WTC11 (cell line): Measurements from ENCODE around the gene ZKSCAN1.
"Not testable (repeated sequence)": the region's sequence is repeated elsewhere in the genome, so short reads cannot be mapped to it uniquely, and the experiment has no call there.

ENCODE experiments used
- CREB1 ChIP-seq: sonication (generic); formaldehyde crosslinking; IDR thresholded peaks from 2 replicates; pipeline ENCODE4 v1.8.0; 2023; ENCODE audit warnings: mild to moderate bottlenecking, missing genetic modification reagents
- GRHL2 ChIP-seq: fragments of 250-450 bp; sonication (Bioruptor Pico); IDR thresholded peaks from 2 replicates; pipeline ENCODE4 v1.8.0; 2022; ENCODE audit warnings: mild to moderate bottlenecking, moderate library complexity; ENCODE audit not compliant: insufficient replicate concordance, severe bottlenecking
- KAT7 ChIP-seq: sonication (generic); formaldehyde crosslinking; IDR thresholded peaks from 2 replicates; pipeline ENCODE4 v1.8.1; 2023; ENCODE audit warnings: missing genetic modification reagents, mild to moderate bottlenecking, borderline replicate concordance
- TF ChIP-seq, protein P1 (sequence below): fragments of 200-600 bp; IDR thresholded peaks from 2 replicates; pipeline ENCODE4 v1.8.0; 2022; ENCODE audit warnings: antibody characterized with exemption

GRCh38 chr7:99980448-99980872, 34.9 kb upstream of the ZKSCAN1 start:
- TF ChIP-seq, protein P1, sequence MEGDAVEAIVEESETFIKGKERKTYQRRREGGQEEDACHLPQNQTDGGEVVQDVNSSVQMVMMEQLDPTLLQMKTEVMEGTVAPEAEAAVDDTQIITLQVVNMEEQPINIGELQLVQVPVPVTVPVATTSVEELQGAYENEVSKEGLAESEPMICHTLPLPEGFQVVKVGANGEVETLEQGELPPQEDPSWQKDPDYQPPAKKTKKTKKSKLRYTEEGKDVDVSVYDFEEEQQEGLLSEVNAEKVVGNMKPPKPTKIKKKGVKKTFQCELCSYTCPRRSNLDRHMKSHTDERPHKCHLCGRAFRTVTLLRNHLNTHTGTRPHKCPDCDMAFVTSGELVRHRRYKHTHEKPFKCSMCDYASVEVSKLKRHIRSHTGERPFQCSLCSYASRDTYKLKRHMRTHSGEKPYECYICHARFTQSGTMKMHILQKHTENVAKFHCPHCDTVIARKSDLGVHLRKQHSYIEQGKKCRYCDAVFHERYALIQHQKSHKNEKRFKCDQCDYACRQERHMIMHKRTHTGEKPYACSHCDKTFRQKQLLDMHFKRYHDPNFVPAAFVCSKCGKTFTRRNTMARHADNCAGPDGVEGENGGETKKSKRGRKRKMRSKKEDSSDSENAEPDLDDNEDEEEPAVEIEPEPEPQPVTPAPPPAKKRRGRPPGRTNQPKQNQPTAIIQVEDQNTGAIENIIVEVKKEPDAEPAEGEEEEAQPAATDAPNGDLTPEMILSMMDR: not testable (repeated sequence)
- TF ChIP-seq KAT7; GRHL2 (CRISPR knock-in tag); CREB1 (CRISPR knock-in tag): not testable (repeated sequence)
